Endothelial cell of umbilical vein (primary cell): ENCODE results near the gene DNAJB8. TPM values are rescaled to one million over a fixed set of nuclear protein-coding genes. Genes with fewer than 3 reads are reported as not detected.

Experiments
- BruUV-seq: library from RNA; stranded (reverse); fragments of 400-500 nt; replicated peaks from 2 replicates; lab custom pipeline; 2021; lab: Mats Ljungman, UMichigan
- CTCF ChIA-PET: fragments of 300-600, 350-600 bp; sonication (Branson Sonifier 250); formaldehyde crosslinking; loops from one replicate; lab custom pipeline; 2021; ENCODE audit warnings: antibody characterized with exemption, inconsistent platforms; lab: Charles Lee
- POLR2A ChIA-PET: fragments of 300-600, 350-600 bp; sonication (Branson Sonifier 250); formaldehyde crosslinking; loops from one replicate; lab custom pipeline; 2021; ENCODE audit warnings: antibody characterized with exemption, inconsistent platforms; lab: Charles Lee
- DNase-seq: peaks from one replicate; pipeline ENCODE4 v3.0.0-alpha.2; 2011; ENCODE audit warnings: low read depth, low spot score
- FAIRE-seq: peaks from 2 replicates; lab custom pipeline; 2011; peaks lifted over from hg19 to GRCh38; lab: Jason Lieb, UNC
- H2AFZ ChIP-seq: 2 replicates; pipeline ENCODE4 v1.6.0; 2012; ENCODE audit warnings: low read depth, low read length, control low read depth, inconsistent platforms
- H3K27ac ChIP-seq: 2 replicates; pipeline ENCODE4 v1.5.1; 2011; ENCODE audit warnings: low read depth, mild to moderate bottlenecking, control low read depth, low read length, moderate library complexity; ENCODE audit not compliant: insufficient read depth
- H3K27me3 ChIP-seq, 2 experiments: 2 replicates each; pipeline versions ENCODE4 v1.6.0 to v1.6.1; 2011; ENCODE audit warnings: low read length in 2 of 2, mixed read lengths in 1 of 2; ENCODE audit not compliant: control insufficient read depth in 2 of 2, insufficient read depth in 2 of 2
- H3K36me3 ChIP-seq, 2 experiments: 2 replicates in 1 of 2; 3 replicates in 1 of 2; pipeline ENCODE4 v1.5.1; 2011; ENCODE audit warnings: low read length in 2 of 2, mild to moderate bottlenecking in 1 of 2, moderate library complexity in 1 of 2; ENCODE audit not compliant: control insufficient read depth in 2 of 2, insufficient read depth in 2 of 2; ENCODE audit errors: extremely low read depth in 1 of 2
- H3K4me1 ChIP-seq: 3 replicates; pipeline ENCODE4 v1.5.1; 2011; ENCODE audit warnings: mild to moderate bottlenecking, low read length; ENCODE audit not compliant: control insufficient read depth, insufficient read depth; ENCODE audit errors: extremely low read depth
- H3K4me2 ChIP-seq: 2 replicates; pipeline ENCODE4 v1.6.1; 2011; ENCODE audit warnings: low read length, control low read depth, mixed read lengths; ENCODE audit not compliant: insufficient read depth
- H3K4me3 ChIP-seq, 3 experiments: fragments of 200-600 bp in 1 of 3; sonication (generic), shearing (Covaris generic) in 1 of 3; replicated peaks in 1 of 3; 2 replicates each; pipeline ENCODE4 v1.5.1; 2011 to 2016; ENCODE audit warnings: control low read depth in 3 of 3, low read length in 3 of 3, mild to moderate bottlenecking in 2 of 3, inconsistent platforms in 1 of 3, low read depth in 1 of 3, moderate library complexity in 1 of 3; ENCODE audit not compliant: insufficient read depth in 1 of 3
- H3K79me2 ChIP-seq: 2 replicates; pipeline ENCODE4 v1.6.0; 2012; ENCODE audit warnings: low read length, inconsistent platforms; ENCODE audit not compliant: control insufficient read depth, insufficient read depth
- H3K9ac ChIP-seq: replicated peaks from 2 replicates; pipeline ENCODE3; 2011; ENCODE audit warnings: low read length, control low read depth; ENCODE audit not compliant: insufficient read depth; ENCODE audit errors: extremely low read depth
- H3K9me1 ChIP-seq: replicated peaks from 3 replicates; pipeline ENCODE4 v1.6.0; 2011; ENCODE audit warnings: mild to moderate bottlenecking, low read length; ENCODE audit not compliant: control insufficient read depth, insufficient read depth; ENCODE audit errors: extremely low read depth
- H3K9me3 ChIP-seq: replicated peaks from 2 replicates; pipeline ENCODE4 v1.5.1; 2012; ENCODE audit warnings: low read length, inconsistent platforms; ENCODE audit not compliant: control insufficient read depth, insufficient read depth
- H4K20me1 ChIP-seq: replicated peaks from 2 replicates; pipeline ENCODE3; 2011; ENCODE audit warnings: mild to moderate bottlenecking, low read length; ENCODE audit not compliant: control insufficient read depth, insufficient read depth; ENCODE audit errors: extremely low read depth
- EZH2 ChIP-seq: IDR thresholded peaks from 2 replicates; pipeline ENCODE4 v1.6.1; 2012; ENCODE audit warnings: borderline replicate concordance, low read depth, mild to moderate bottlenecking, moderate library complexity, low read length, inconsistent platforms; ENCODE audit not compliant: severe bottlenecking
- FOS ChIP-seq: IDR thresholded peaks from 2 replicates; pipeline ENCODE4 v1.6.1; 2011; ENCODE audit warnings: mild to moderate bottlenecking, low read length, moderate library complexity, borderline replicate concordance; ENCODE audit not compliant: insufficient read depth
- GATA2 ChIP-seq: IDR thresholded peaks from 2 replicates; pipeline ENCODE4 v1.7.0; 2011; ENCODE audit warnings: low read depth, mild to moderate bottlenecking, moderate library complexity, mixed read lengths, low read length; ENCODE audit not compliant: insufficient read length, insufficient read depth
- JUN ChIP-seq: IDR thresholded peaks from 2 replicates; pipeline ENCODE4 v1.6.1; 2011; ENCODE audit warnings: borderline replicate concordance, low read depth; ENCODE audit not compliant: insufficient read length, insufficient read depth
- MAX ChIP-seq: IDR thresholded peaks from 2 replicates; pipeline ENCODE4 v1.6.1; 2011; ENCODE audit not compliant: insufficient read depth, insufficient read length
- MYC ChIP-seq: IDR thresholded peaks from one replicate; pipeline ENCODE4 v1.6.1; 2011; ENCODE audit warnings: mild to moderate bottlenecking, low read depth, low read length
- POLR2A ChIP-seq: IDR thresholded peaks from 2 replicates; pipeline ENCODE4 v1.6.1; 2012; ENCODE audit warnings: low read depth, mild to moderate bottlenecking, control low read depth, low read length
- POLR2AphosphoS5 ChIP-seq: IDR thresholded peaks from 2 replicates; pipeline ENCODE4 v1.6.1; 2012; ENCODE audit warnings: low read depth, mild to moderate bottlenecking, control low read depth, low read length, moderate library complexity; ENCODE audit not compliant: insufficient read depth
- dilution Hi-C: fragments of 300-500 bp; cut with MboI; formaldehyde crosslinking; loops from one replicate; pipeline ENCODE4 v1.15.0; 2019; ENCODE audit warnings: low sequenced_read_pairs; ENCODE audit not compliant: extremely low pct_ligation_motif_present
- intact Hi-C: fragments of 100-400 bp; cut with micrococcal nuclease; formaldehyde crosslinking; loops from one replicate; pipeline ENCODE4 v1.10.0; 2022
- polyA plus RNA-seq, 4 experiments: library from polyadenylated mRNA; depleted of rRNA in 3 of 4; stranded (reverse) in 3 of 4; unstranded in 1 of 4; fragments of >200 nt; gene quantifications; 2 replicates each; pipeline versions ENCODE4 v1.2.1 to v1.2.3, GENCODE V29; 2011 to 2012; ENCODE audit warnings: missing spikeins in 1 of 4
- total RNA-seq: library from RNA; stranded (reverse); gene quantifications from 2 replicates; pipeline ENCODE4 v1.2.3, GENCODE V29; 2021
- TF ChIP-seq, protein P1 (sequence below), 2 donors: IDR thresholded peaks; 1 replicate in 1 of 2; 2 replicates in 1 of 2; pipeline ENCODE4 v1.5.1; 2011; ENCODE audit warnings: low read length in 2 of 2, mild to moderate bottlenecking in 2 of 2, moderate library complexity in 2 of 2, control low read depth in 1 of 2, inconsistent platforms in 1 of 2, low read depth in 1 of 2; ENCODE audit not compliant: insufficient read depth in 1 of 2; ENCODE audit errors: extremely low read depth in 1 of 2

The DNAJB8 gene
- total and polyA plus RNA-seq, 2 donors (not counting 3 experiments of a cell fraction or from before 2014, with no cell fraction given) = not detected

- CTCF ChIA-PET = interaction anchor here (1.3 to 5.4 kb wide), 10 partner anchors 10 to 180 kb away, joined by 3 to 76 read pairs (median 18); no protein-coding TSS in a partner anchor
- intact Hi-C loops = no loop called here
- Histone ChIP-seq H3K4me3 (no peak overlapping the region), H3K27ac (no peak overlapping the region), H3K27me3 (peaks cover 9 to 10% of the 10 kb centered on the region in 2 experiments), H4K20me1 (no peaks in the 10 kb centered on the region), H2AFZ (no peak overlapping the region), H3K4me2 (no peak overlapping the region), H3K4me1 (peaks cover 3% of the 10 kb centered on the region), H3K9me1 (no peaks in the 10 kb centered on the region), H3K9me3 (no peaks in the 10 kb centered on the region), H3K36me3 (no peaks in the 10 kb centered on the region), H3K79me2 (no peaks in the 10 kb centered on the region), H3K9ac (no peak overlapping the region)
- no TSS peak for BruUV-seq
- DNase-seq (no peak), FAIRE-seq (no peak)
- TF ChIP-seq GATA2 (no peak), POLR2A (no peak), JUN (no peak), MYC (no peak), MAX (no peak), POLR2AphosphoS5 (no peak), FOS (no peak), EZH2 (no peak)
- TF ChIP-seq, protein P1, sequence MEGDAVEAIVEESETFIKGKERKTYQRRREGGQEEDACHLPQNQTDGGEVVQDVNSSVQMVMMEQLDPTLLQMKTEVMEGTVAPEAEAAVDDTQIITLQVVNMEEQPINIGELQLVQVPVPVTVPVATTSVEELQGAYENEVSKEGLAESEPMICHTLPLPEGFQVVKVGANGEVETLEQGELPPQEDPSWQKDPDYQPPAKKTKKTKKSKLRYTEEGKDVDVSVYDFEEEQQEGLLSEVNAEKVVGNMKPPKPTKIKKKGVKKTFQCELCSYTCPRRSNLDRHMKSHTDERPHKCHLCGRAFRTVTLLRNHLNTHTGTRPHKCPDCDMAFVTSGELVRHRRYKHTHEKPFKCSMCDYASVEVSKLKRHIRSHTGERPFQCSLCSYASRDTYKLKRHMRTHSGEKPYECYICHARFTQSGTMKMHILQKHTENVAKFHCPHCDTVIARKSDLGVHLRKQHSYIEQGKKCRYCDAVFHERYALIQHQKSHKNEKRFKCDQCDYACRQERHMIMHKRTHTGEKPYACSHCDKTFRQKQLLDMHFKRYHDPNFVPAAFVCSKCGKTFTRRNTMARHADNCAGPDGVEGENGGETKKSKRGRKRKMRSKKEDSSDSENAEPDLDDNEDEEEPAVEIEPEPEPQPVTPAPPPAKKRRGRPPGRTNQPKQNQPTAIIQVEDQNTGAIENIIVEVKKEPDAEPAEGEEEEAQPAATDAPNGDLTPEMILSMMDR (IDR thresholded peaks at IDR 0.05; ENCODE audit: extremely low read depth in 1 of 2, insufficient read depth in 1 of 2, low read depth in 1 of 2, low read length in 2 of 2) = no peak
- dilution Hi-C loops = loop anchor here (25.0 kb wide), 1 partner anchor 160 kb away; no protein-coding TSS in a partner anchor
- POLR2A ChIA-PET = no interaction called here
Measured at GRCh38 chr3:128427175-128427857, 39.4 kb downstream of the DNAJB8 start.
